H4 (cell line): Measurements from ENCODE around the gene NOXA1. TPM values are rescaled to one million over a fixed set of nuclear protein-coding genes. Genes with fewer than 3 reads are reported as not detected.
"Not testable (repeated sequence)": the region's sequence is repeated elsewhere in the genome, so short reads cannot be mapped to it uniquely, and the experiment has no call there.

Experiments used
- DNase-seq: peaks from one replicate; pipeline ENCODE4 v3.0.0-alpha.2; 2015; ENCODE audit warnings: low spot score
- total RNA-seq: library from RNA; depleted of rRNA; stranded (reverse); fragments of >200 nt; shearing (Covaris generic); gene quantifications from 2 replicates; pipeline ENCODE4 v1.2.3, GENCODE V29; 2014

Gene NOXA1
- total RNA-seq, 1 experiment from 2014 or later, result not detected

DNA sequence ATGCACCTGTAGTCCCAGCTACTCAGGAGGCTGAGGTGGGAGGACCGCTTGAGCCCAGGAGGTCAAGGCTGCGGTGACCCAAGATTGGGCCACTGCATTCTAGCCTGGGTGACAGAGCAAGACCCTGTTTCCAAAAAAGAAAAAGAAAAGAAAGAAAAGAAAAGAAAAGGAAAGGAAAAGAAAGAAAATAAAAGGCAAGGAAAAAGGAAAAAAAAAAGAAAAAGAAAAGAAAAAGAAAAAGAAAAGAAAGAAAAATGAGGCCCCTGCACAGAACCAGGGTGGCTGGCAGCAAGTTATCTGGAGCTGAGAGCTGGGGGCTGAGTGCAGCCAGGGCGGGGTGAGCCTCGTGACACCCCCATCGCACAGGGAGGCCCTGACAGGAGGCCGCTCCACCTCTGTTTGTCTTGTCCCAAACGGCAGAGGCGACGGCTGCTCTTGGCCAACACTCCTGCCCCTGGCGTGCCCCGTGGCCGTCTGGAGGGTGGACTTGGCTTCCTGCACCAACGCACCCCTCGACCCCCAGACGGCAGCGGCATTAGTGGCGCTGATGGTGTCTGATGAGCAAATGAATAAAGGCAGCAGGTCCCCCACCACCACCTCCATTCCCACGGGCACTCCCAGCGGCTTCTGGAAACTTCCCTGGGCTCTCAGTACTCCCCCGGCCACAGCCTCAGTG is 17.0 kb upstream of the NOXA1 start:
- DNase-seq, result no peak

- DNase-seq, result no peak
Observed at GRCh38 chr9:137406876-137407589, 16.2 kb upstream of the NOXA1 start.

- DNase-seq, result no peak
Observed at GRCh38 chr9:137407590-137408300, 15.4 kb upstream of the NOXA1 start.

DNA sequence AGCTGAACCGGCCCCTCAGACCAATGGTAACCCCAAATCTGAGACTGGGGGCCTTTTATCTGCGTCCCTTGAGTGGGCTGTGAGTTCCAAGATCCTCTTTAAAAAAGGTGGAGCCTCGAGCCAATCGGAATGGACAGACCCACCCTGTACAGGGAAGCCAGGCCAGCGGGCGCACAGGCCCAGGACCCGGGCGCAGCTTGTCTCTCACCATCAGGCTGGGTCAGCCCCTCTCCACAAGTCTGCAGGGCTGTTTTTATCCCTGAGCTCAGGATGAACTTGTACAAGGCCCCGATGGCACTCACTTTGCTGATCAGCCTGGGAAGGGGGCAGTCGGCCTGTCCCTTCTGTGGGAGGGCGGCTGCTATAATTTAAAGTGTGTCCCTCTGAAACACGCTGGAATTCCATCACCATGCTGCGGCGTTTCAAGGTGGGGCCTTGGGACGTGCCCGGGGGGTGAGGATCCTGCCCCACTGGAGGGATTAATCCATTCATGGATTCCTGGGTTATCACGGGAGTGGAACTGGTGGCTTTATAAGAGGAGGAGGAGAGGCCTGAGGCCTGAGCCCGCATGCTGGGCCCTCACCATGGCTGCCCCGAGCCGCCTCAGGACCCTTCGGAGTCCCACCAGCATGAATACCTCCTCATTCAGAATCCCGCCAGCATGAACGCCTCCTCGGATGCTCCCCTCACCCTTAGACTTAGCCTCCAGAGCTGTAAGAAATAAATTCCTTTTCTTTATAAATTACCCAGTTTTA is 14.4 kb upstream of the NOXA1 start:
- DNase-seq, result no peak

DNA sequence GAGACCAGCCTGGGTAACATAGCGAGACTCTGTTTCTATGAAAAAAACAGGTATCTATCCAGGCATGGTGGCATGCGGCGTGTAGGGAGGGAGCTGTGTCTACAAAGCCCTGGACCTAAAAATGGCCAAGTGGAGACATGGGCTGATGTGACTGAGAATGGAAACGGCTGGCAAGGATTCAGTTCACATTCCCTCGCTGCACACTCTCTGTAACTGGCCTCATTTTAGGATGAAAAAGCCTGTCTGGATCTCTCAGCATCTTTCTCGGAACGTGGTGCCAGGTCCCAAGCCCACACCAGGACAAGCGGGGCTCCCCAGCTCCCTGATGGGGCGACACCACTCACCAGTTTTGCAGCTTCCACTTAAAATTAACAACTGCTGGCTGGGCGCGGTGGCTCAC is 13.7 kb upstream of the NOXA1 start:
- no peak for DNase-seq

GRCh38 chr9:137410236-137410890 is 12.8 kb upstream of the NOXA1 start:
- not testable (repeated sequence) for DNase-seq

- DNase-seq, result no peak
Observed at GRCh38 chr9:137410891-137411249, 12.3 kb upstream of the NOXA1 start.

- DNase-seq, result no peak
Observed at GRCh38 chr9:137411260-137411644, 11.9 kb upstream of the NOXA1 start.

GRCh38 chr9:137411645-137412380 is 11.4 kb upstream of the NOXA1 start:
- peak; percentile 96 for DNase-seq

GRCh38 chr9:137412431-137412830 is 10.8 kb upstream of the NOXA1 start:
- no peak for DNase-seq

DNA sequence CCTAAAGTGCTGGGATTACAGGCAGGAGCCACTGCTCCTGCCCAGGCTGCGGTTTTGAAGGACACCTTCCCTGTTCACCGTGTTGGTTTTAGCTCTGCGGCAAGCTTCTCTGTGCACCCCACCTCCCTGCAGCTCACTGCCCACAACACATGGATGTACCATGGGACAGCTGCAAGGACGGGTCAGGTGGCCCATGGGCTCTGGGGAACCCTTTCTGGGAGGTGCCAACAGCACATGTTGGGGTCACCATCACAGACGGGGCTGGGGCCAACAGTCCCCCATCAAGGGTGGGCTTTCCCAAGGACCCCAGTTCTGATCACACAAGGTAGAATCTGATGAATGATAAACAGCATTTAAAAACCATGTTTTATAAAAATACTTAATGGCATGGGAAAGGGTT is 7.7 kb upstream of the NOXA1 start:
- no peak for DNase-seq

- no peak for DNase-seq
Observed at GRCh38 chr9:137416006-137416562, 7.1 kb upstream of the NOXA1 start.

DNA sequence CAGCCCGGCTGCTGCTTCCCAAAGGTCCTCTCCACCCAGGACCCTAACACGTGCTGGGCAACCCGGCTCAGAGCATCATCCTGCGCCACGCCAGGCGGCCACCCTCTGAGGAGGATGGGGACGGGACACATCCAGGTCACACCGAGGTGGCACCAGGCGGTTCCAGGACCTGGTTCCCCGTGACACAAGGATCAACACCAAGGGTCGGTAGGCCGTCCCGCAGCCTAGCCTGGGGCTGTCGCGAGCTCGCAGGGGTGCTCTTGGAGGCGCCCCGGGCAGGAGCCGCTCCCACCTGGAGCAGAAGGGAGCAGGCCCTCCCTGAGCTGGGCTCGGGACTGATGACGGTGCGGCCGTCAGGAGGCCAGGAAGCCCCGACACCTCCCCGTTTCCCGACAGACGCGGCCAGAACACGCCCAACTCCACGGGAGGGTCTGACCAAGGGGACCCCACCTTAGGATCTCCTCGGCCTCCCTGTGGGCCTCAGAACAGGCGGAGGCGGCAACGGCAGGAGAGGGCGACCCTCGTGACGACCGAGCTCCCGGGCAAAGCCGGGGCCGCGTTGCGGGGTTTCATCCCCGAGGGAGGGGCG is 6.5 kb upstream of the NOXA1 start:
- no peak for DNase-seq

DNA sequence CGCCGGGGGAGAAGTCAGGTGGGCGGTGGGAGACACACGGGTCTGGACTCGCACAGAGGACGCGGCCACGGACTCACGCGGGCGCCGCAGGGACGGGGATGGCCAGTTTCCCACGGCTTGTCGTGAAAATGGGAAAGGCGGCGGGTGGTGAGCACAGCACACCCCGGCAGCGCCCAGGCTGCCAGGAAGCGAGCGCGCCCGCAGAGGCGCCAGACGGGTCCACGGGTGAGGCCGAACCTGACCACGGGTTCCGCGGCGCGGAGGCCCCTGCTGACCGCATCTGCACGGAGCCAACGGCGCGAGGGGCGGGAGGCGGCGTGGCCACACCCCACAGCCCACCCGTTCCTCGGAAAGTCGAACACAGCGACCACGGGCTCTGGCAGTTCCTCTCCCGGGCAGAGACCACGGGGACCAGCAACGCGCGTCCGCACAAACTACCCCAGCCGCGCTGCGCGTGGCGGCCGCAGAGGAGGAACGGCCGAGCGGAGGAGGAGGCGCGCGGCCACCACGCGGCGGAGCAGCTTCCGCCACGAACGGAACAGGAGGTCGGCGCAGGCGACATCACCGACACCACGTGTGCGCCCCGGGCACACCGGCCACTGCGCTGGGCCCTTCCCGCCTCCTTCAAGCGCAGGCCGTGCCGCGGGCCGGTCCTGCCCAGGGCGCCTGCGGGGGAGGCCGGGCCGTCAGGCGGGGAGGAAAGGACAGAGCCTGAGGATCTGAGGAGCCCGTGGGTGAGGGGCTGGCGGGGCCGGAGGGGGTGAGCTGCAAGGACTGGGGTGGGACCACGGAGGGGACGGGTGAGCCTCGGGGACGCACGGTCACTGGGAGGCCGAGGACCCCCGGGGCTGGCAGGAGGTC is 5.8 kb upstream of the NOXA1 start:
- no peak for DNase-seq

- DNase-seq, result no peak
Observed at GRCh38 chr9:137421838-137422603, 1.2 kb upstream of the NOXA1 start.

- DNase-seq, result no peak
Observed at GRCh38 chr9:137423514-137424291, 510 bp downstream of the NOXA1 start.

DNA sequence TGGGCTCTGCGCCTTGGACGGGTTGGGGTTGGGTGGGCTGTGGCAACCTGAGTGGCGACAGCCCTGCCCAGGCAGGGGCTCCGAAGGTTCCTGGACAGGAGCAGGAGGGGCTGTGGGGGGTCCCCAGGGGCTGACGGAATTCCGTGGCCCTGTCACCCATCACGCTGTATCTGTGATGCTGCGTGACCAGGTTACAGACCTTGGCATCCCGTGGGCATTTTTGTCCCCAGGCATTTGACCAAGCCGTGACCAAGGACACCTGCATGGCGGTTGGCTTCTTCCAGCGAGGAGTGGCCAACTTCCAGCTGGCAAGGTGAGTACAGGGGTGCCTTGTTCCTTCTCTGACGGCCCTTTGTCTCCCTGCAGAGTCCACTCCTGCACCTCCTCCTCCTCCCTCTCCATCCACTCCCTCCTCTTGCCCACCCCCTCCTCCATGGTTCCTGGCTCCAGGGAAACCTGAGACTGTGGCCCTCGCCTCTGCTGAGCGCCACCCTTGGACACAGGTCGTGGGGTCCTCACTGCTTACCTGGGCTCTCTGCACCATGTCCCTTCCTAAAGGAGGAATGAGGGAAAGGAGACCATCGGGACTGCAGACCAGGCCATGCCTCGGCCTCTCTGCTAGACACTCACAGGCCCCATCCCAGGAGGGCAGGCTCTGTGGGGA is 3.0 kb downstream of the NOXA1 start:
- DNase-seq, result no peak
